Breast epithelium (tissue), 3 donors: ENCODE data around the gene KLHL3.

Experiments
- POLR2A ChIP-seq: fragments of 450-650 bp; IDR thresholded peaks from one replicate; pipeline ENCODE4 v1.6.1; 2016; ENCODE audit warnings: antibody characterized with exemption, mild to moderate bottlenecking, moderate library complexity
- TF ChIP-seq, protein P1 (sequence below), 3 donors: fragments of 450-650 bp; IDR thresholded peaks; one replicate each; pipeline ENCODE4 v1.5.1; 2016 to 2017; ENCODE audit warnings: antibody characterized with exemption in 3 of 3, mild to moderate bottlenecking in 3 of 3, moderate library complexity in 3 of 3

GRCh38 chr5:137616046-137616445 is 119.8 kb downstream of the KLHL3 start:
- no peak for TF ChIP-seq POLR2A
- TF ChIP-seq, protein P1, sequence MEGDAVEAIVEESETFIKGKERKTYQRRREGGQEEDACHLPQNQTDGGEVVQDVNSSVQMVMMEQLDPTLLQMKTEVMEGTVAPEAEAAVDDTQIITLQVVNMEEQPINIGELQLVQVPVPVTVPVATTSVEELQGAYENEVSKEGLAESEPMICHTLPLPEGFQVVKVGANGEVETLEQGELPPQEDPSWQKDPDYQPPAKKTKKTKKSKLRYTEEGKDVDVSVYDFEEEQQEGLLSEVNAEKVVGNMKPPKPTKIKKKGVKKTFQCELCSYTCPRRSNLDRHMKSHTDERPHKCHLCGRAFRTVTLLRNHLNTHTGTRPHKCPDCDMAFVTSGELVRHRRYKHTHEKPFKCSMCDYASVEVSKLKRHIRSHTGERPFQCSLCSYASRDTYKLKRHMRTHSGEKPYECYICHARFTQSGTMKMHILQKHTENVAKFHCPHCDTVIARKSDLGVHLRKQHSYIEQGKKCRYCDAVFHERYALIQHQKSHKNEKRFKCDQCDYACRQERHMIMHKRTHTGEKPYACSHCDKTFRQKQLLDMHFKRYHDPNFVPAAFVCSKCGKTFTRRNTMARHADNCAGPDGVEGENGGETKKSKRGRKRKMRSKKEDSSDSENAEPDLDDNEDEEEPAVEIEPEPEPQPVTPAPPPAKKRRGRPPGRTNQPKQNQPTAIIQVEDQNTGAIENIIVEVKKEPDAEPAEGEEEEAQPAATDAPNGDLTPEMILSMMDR (IDR thresholded peaks at IDR 0.05): no peak
